Measurements from ENCODE around the gene CHRD.
A peak's percentile ranks its signal among the peaks of the same experiment; 100 is the strongest.

The CHRD gene

GRCh38 chr3:184379358-184380184, at the start of gene CHRD:
Gene CHRD, plus strand, starts transcription at chr3:184380054. Its CDS starts 265 bp downstream, at chr3:184380319.
- DNase-seq (ENCODE audit: low spot score in 2 of 2): no peak
- no peaks in the 10 kb centered on the region for H3K4me1 Mint-ChIP-seq
- no peak for ATAC-seq (replicated peaks; ENCODE audit: extremely low read depth, poor library complexity, severe bottlenecking)
- no peaks in the 10 kb centered on the region for H3K9me3 Mint-ChIP-seq
- no peak within 1 kb of the TSS for H3K27ac Mint-ChIP-seq (ENCODE audit: low read depth)
- peaks cover 2% of the 10 kb centered on the region for H3K36me3 Mint-ChIP-seq (ENCODE audit: insufficient read depth)
- peaks cover 82% of the 10 kb centered on the region for H3K27me3 Mint-ChIP-seq
- peak within 1 kb of the TSS; percentile 67 for H3K4me3 Mint-ChIP-seq

GRCh38 chr3:184332370-184333090, 47.3 kb upstream of the CHRD start:
- Mint-ChIP-seq H3K4me3 (no peak overlapping the region), H3K27ac (ENCODE audit: low read depth) (peak overlapping the region; percentile 74), H3K27me3 (no peaks in the 10 kb centered on the region), H3K36me3 (ENCODE audit: insufficient read depth) (peaks cover 72% of the 10 kb centered on the region), H3K9me3 (no peaks in the 10 kb centered on the region), H3K4me1 (peaks cover 43% of the 10 kb centered on the region)
- ATAC-seq (replicated peaks; ENCODE audit: extremely low read depth, poor library complexity, severe bottlenecking) (no peak), DNase-seq (ENCODE audit: low spot score in 2 of 2) (no peak)

GRCh38 chr3:184333190-184333589, 46.7 kb upstream of the CHRD start:
- Mint-ChIP-seq H3K27ac (ENCODE audit: low read depth) (peak overlapping the region; percentile 74), H3K4me1 (peaks cover 50% of the 10 kb centered on the region), H3K9me3 (no peaks in the 10 kb centered on the region), H3K27me3 (no peaks in the 10 kb centered on the region), H3K4me3 (no peak overlapping the region), H3K36me3 (ENCODE audit: insufficient read depth) (peaks cover 68% of the 10 kb centered on the region)
- ATAC-seq (replicated peaks; ENCODE audit: extremely low read depth, poor library complexity, severe bottlenecking) (no peak), DNase-seq (ENCODE audit: low spot score in 2 of 2) (no peak)

GRCh38 chr3:184333700-184334099, 46.2 kb upstream of the CHRD start:
- ATAC-seq (replicated peaks; ENCODE audit: extremely low read depth, poor library complexity, severe bottlenecking): no peak
- DNase-seq (ENCODE audit: low spot score in 2 of 2): no peak
- peaks cover 64% of the 10 kb centered on the region for H3K36me3 Mint-ChIP-seq (ENCODE audit: insufficient read depth)
- no peaks in the 10 kb centered on the region for H3K27me3 Mint-ChIP-seq
- H3K4me3 Mint-ChIP-seq: no peak overlapping the region
- no peaks in the 10 kb centered on the region for H3K9me3 Mint-ChIP-seq
- H3K27ac Mint-ChIP-seq (ENCODE audit: low read depth): peak overlapping the region; percentile 74
- peaks cover 50% of the 10 kb centered on the region for H3K4me1 Mint-ChIP-seq

- peaks cover 47% of the 10 kb centered on the region for H3K4me1 Mint-ChIP-seq
- ATAC-seq (replicated peaks; ENCODE audit: extremely low read depth, poor library complexity, severe bottlenecking) (peak; percentile 35), DNase-seq (ENCODE audit: low spot score in 2 of 2) (no peak)
- H3K36me3 Mint-ChIP-seq (ENCODE audit: insufficient read depth): peaks cover 55% of the 10 kb centered on the region
- H3K9me3 Mint-ChIP-seq: no peaks in the 10 kb centered on the region
- peak overlapping the region; percentile 83 for H3K4me3 Mint-ChIP-seq
- H3K27ac Mint-ChIP-seq (ENCODE audit: low read depth): peak overlapping the region; percentile 74
- H3K27me3 Mint-ChIP-seq: no peaks in the 10 kb centered on the region
Measured at GRCh38 chr3:184334470-184335158, 45.2 kb upstream of the CHRD start.

GRCh38 chr3:184335291-184335660, 44.6 kb upstream of the CHRD start:
- Mint-ChIP-seq H3K9me3 (no peaks in the 10 kb centered on the region), H3K4me1 (peaks cover 44% of the 10 kb centered on the region), H3K36me3 (ENCODE audit: insufficient read depth) (peaks cover 50% of the 10 kb centered on the region), H3K4me3 (peak overlapping the region; percentile 83), H3K27ac (ENCODE audit: low read depth) (peak overlapping the region; percentile 74), H3K27me3 (no peaks in the 10 kb centered on the region)
- ATAC-seq (replicated peaks; ENCODE audit: extremely low read depth, poor library complexity, severe bottlenecking) (peak; percentile 11), DNase-seq (ENCODE audit: low spot score in 2 of 2) (no peak)

GRCh38 chr3:184335661-184336546, 44.0 kb upstream of the CHRD start:
- DNase-seq (ENCODE audit: low spot score in 2 of 2): peak; percentile 79 to 89
- peak overlapping the region; percentile 74 for H3K27ac Mint-ChIP-seq (ENCODE audit: low read depth)
- peak overlapping the region; percentile 83 for H3K4me3 Mint-ChIP-seq
- no peaks in the 10 kb centered on the region for H3K27me3 Mint-ChIP-seq
- ATAC-seq (replicated peaks; ENCODE audit: extremely low read depth, poor library complexity, severe bottlenecking): peak; percentile 70
- H3K9me3 Mint-ChIP-seq: no peaks in the 10 kb centered on the region
- peaks cover 48% of the 10 kb centered on the region for H3K4me1 Mint-ChIP-seq
- peaks cover 50% of the 10 kb centered on the region for H3K36me3 Mint-ChIP-seq (ENCODE audit: insufficient read depth)

- DNase-seq (ENCODE audit: low spot score in 2 of 2) (no peak), ATAC-seq (replicated peaks; ENCODE audit: extremely low read depth, poor library complexity, severe bottlenecking) (no peak)
- H3K27me3 Mint-ChIP-seq: no peaks in the 10 kb centered on the region
- H3K4me3 Mint-ChIP-seq: peak overlapping the region; percentile 83
- H3K9me3 Mint-ChIP-seq: no peaks in the 10 kb centered on the region
- peaks cover 41% of the 10 kb centered on the region for H3K36me3 Mint-ChIP-seq (ENCODE audit: insufficient read depth)
- H3K27ac Mint-ChIP-seq (ENCODE audit: low read depth): peak overlapping the region; percentile 74
- H3K4me1 Mint-ChIP-seq: peaks cover 52% of the 10 kb centered on the region
Measured at GRCh38 chr3:184336547-184337398, 43.1 kb upstream of the CHRD start.

- DNase-seq (ENCODE audit: low spot score in 2 of 2): no peak
- H3K27ac Mint-ChIP-seq (ENCODE audit: low read depth): peak within 1 kb of the TSS; percentile 74
- H3K4me1 Mint-ChIP-seq: peaks cover 51% of the 10 kb centered on the region
- no peak for ATAC-seq (replicated peaks; ENCODE audit: extremely low read depth, poor library complexity, severe bottlenecking)
- peaks cover 35% of the 10 kb centered on the region for H3K36me3 Mint-ChIP-seq (ENCODE audit: insufficient read depth)
- peak within 1 kb of the TSS; percentile 83 for H3K4me3 Mint-ChIP-seq
- H3K9me3 Mint-ChIP-seq: no peaks in the 10 kb centered on the region
- no peaks in the 10 kb centered on the region for H3K27me3 Mint-ChIP-seq
Measured at GRCh38 chr3:184337399-184337714, 42.5 kb upstream of the CHRD start, which contains the start of gene FAM131A. Gene FAM131A, plus strand, starts transcription at chr3:184337600. Its CDS starts 31 bp downstream, at chr3:184337631.

GRCh38 chr3:184337981-184338380, 41.9 kb upstream of the CHRD start:
- ATAC-seq (replicated peaks; ENCODE audit: extremely low read depth, poor library complexity, severe bottlenecking) (no peak), DNase-seq (ENCODE audit: low spot score in 2 of 2) (no peak)
- Mint-ChIP-seq H3K27me3 (no peaks in the 10 kb centered on the region), H3K9me3 (no peaks in the 10 kb centered on the region), H3K4me1 (peaks cover 45% of the 10 kb centered on the region), H3K4me3 (no peak overlapping the region), H3K27ac (ENCODE audit: low read depth) (peak overlapping the region; percentile 68), H3K36me3 (ENCODE audit: insufficient read depth) (peaks cover 32% of the 10 kb centered on the region)

GRCh38 chr3:184338511-184338945, 41.3 kb upstream of the CHRD start:
- DNase-seq (ENCODE audit: low spot score in 2 of 2) (no peak), ATAC-seq (replicated peaks; ENCODE audit: extremely low read depth, poor library complexity, severe bottlenecking) (no peak)
- H3K4me1 Mint-ChIP-seq: peaks cover 40% of the 10 kb centered on the region
- no peaks in the 10 kb centered on the region for H3K9me3 Mint-ChIP-seq
- H3K36me3 Mint-ChIP-seq (ENCODE audit: insufficient read depth): peaks cover 27% of the 10 kb centered on the region
- no peaks in the 10 kb centered on the region for H3K27me3 Mint-ChIP-seq
- peak overlapping the region; percentile 68 for H3K27ac Mint-ChIP-seq (ENCODE audit: low read depth)
- no peak overlapping the region for H3K4me3 Mint-ChIP-seq
